Measurements from ENCODE around the gene CRABP1.

CRABP1 gene

DNA sequence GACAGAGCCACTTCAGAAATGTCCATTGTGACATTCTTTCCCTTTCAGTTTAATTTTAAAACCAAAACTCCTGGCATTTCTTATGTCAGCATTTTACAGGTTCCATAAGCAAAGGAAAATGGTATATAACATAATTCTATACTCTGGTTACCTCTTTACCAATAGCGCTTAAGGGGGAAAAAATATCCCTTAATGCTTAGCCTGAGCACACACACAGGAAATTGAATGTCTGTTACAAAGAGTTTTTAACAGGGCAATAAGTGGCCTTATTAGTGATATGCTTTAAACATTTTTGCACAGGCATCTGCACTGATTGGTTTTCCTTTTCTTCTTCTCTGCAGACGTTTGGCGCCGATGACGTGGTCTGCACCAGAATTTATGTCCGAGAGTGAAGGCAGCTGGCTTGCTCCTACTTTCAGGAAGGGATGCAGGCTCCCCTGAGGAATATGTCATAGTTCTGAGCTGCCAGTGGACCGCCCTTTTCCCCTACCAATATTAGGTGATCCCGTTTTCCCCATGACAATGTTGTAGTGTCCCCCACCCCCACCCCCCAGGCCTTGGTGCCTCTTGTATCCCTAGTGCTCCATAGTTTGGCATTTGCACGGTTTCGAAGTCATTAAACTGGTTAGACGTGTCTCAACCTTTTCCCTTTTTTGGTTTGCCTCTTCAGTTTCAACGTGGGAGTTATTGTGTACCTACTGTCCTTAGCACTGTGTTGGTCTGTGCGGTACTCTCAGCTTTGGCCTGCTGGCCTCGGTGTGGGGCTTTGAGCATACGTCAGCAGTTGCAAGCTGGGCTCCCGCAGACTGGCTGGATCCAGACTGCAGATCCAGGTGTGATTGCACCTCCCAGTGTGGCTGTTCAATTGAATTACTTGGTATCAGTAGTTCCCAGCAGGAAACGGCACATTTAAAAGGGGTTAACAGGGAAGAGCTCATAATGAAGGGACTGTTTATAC lies 7.7 kb downstream of the CRABP1 start:
- no peak for DNase-seq (ENCODE audit: low read depth)

DNA sequence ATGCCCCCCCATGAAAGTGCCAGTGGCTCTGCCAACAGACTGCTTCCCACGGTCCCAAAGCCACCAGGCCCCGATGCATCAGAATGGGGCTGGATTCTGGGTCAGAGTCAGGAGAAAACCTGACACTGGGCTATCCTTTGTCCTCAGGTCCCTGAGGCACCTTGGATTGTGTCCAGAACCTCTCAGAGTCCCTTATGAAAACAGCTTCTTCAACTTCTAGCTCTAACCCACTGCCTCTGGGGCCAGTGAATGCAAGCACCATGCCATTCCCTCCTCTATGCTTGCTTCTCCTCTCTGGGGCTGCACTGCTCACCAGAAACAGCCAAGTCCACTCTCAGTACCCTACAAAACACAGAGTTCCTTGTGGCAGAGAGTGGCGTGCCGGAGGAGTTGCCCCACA lies 9.9 kb downstream of the CRABP1 start:
- DNase-seq (ENCODE audit: low read depth) = no peak

DNA sequence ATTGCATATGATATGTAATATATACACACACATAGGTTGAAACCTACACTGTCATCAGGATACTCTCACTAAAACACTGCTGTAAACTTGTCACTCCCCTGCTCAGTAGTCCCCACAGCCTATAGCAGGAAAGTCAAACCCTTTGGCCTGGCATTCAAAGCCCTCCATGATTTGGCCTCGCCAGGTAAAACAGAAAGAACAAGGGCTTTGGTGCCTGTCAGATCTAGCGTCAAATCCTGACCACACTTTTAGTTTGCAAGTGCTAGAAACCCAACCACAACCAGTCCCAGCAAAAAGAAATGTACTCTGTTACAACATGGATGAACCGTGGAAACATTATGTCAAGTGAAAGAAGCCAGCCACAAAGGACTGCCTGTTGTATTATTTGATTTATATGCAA lies 11.4 kb downstream of the CRABP1 start:
- no peak for DNase-seq (ENCODE audit: low read depth)

DNA sequence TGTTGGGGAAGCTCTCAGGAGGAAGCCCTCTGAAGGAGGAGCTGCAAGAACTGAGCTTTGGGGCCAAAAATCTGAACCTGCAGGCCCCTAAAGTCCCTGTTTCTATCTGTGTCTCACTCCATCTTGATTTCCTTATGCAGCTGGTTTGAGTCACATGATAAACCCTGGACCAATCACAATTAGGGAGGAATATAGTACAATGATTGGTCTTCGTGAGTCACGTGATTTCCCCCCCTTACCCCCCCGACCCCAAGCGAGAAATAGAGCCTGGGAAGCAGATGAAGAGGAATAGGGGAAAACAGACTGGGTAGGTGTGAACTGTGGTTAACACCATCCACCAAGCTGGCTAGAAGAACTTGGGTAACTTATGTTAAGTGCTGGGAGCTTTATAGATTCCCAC lies 12.9 kb downstream of the CRABP1 start:
- DNase-seq (ENCODE audit: low read depth) = no peak

DNA sequence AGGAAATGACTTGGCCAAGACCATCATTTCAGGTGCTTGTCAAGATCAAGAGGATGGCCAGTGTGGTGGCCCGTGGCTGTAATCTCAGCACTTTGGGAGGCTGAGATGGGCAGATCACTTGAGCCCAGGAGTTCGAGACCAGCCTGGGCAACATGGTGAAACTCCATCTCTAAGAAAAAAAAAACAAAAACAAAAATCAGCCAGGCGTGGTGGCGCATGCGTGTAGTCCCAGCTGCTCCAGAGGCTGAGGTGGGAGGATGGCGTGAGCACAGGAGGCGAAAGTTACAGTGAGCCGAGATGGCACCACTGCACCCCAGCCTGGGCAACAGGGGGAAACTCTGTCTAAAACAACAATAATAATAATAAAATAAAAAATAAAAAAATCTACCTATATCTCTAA lies 15.0 kb downstream of the CRABP1 start:
- DNase-seq (ENCODE audit: low read depth) = no peak

DNA sequence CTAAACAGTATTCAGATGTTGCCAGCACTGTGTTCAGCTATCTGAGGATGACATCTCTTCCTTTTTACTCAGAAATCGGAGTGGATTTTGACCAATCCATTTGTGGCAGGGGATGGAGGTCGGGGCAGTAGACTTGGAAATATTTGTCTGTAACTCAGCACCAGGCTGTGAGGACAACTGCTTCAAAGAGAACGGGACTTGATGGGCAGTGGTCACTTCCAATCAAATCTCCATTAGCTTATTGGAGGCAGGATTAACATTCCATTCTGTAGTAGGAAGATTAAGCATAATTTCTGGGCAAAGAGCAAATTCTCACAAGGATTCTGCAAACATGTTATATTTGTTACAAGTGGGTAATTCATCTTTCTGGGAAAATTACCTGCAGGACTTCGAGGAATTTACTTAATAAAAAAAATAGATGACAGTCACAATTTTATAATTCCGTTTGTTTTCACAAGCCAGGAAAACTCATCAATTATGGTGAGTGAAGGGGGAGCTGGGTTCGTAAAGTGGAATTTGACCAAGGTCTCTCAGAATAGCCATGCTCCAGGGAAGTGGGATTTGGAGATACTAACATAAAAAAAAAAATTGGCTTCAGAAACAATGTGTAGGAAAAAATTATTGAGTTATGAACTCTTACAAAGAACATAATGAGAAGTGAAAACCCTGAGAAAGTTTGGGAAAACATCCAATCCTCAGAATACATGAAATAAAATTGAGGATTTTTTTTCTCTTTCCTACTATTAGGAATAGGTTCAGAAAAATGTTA lies 18.1 kb downstream of the CRABP1 start:
- DNase-seq (ENCODE audit: low read depth) = no peak

DNA sequence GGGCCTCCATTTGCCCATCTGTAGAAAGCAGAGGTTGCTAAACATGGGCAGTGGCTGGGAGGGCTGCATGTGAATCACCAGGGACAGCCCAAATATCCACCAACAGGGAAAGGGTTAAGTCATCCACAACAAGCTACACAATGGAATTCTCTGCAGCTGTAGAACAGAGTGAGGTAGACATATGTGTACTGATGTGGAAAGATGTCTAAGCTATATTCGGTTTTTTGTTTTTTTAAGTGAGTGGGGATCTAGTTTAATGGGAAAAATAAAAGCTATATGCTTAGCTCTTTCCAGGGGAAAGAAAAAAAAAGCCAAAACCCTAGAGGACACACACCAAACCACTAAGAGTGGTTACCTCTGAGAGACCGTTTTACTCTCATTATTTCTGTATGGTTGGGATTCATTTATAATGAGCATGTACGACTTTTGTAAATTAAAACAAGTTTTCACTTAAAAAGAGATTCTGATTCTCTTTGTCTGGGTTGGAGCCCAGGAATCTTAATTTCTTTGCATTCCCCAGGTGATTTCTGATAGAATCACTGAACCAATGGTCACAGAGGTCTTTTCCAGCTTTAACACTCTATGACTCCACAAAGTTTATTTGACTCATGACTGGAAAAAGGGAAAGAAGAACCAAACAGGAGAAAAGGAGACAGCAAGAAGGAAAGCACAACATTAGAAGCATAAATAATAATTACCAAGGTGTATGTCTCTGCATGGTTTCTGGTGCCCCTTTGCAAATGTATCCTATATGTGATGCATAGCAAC lies 19.1 kb downstream of the CRABP1 start:
- no peak for DNase-seq (ENCODE audit: low read depth)

DNA sequence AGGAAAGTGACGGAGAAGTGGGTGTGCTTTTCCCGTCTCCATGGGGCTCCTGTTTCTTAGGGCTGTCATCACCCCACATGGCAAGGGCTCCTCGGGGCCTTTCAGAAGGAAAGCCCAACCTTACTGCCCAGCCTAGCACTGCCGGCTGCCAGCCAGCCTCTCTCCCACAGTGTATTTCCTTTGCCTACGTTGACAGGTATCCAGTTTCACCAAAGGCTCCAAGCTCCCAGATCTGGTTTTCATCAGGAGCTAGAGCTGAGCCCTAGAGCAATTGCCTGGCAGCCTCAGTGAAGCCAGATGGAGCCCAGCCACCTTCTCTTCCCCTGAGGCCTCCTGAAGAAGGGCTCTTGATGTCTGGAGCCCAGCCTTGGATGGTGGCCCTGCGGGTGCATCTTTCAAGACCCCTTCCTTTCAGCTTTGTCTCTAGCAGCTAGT lies 20.2 kb downstream of the CRABP1 start:
- DNase-seq (ENCODE audit: low read depth) = no peak

DNA sequence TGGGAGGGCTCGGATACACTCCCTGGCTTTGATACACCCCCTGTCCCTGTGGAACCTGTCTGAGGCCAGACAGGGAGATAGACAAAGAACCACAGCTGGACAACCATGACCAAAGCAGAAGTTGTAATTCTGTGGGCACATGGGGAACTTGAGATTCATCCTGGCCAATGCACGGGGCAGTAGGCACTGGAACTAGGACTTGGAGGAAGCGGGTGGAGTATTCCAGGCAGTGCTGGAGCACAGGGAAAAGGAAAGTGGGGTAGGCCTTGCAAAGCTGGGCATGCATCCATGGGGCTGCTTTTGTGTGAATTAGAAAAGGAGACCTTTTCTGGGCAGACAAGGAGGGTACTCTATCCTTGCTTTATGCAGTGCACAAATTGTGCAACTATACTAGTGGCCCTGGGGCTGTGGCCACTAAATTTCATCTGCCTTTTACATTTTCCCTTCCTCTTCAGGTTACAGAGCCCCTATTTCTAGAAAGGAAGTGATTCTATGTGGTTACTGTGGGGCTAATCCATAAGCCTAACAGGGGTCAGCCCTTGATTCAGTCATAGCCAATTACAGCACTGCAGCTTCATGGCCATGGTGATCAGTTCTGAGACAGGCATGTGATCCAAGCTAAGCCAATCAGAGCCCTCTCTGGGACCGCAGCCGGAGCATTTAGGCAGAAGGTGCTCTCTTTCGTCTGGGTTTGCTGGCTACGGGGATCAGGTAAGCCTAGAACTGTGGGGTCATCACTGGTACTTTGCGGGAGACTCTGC lies 21.0 kb downstream of the CRABP1 start:
- no peak for DNase-seq (ENCODE audit: low read depth)

DNA sequence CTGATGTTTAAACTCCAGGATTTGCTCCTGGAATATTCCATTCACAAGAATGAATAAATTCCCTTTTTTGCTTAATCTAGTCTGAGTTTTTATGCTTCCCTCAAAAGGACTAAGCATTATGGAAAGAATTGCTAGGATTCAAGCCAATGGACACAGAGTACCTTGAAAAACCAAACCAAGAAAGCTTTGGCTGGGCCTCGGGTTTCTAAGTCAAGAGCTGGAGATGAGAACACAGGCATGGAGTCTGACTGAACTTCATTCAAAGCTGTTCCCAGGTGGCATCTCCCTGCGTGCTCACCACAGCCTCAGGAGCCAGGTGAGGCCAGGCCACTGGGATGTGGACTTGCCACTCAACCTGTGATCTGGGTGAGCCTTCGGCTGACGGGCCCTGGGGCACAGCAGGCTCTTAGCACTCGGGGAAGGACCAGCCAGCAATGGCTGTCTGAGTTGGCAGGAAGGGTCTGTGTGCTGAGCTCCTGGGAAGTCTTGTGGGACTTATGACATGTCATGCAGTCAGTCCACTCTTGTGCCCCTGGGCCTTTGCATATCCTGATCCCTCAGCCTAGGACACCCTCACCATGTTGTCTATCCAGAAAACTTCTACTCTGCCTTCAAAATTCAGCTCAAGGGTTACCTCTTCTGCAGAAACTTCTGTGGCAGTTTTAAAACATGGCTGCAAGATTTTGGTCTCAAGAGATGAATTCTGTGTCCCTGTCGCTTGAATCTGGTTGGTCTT lies 21.8 kb downstream of the CRABP1 start:
- DNase-seq (ENCODE audit: low read depth) = no peak

DNA sequence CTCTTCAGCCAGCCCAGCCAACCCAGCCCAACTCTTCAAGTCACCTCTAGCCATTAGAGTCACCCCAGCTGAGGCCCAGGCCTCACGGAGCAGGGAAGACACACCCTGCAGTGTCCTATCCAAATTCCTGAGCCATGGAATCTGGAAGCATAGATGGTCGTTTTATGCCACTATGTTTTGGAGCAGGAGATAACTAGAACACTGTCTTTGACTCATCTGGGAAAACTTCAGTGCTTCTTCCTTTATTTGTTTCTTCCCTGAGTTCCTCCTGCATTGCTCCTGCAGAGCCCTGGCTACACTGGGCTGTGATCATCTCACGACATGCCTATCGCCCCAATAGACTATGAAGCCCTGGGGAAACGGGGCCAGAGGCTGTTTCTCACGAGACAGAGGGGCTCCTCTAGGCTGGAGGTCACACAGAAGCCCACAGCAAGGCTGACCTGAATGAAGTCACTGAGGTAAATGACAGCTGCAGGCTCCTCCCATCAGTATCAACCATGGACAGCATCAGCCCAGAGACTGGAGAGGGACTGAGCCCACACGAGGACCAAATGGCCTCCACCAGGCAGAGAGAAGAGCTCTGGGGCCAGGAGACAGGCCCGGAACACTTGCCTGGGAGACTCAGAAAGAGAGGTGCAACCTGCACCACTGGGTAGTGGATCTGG lies 22.7 kb downstream of the CRABP1 start:
- DNase-seq (ENCODE audit: low read depth) = no peak

DNA sequence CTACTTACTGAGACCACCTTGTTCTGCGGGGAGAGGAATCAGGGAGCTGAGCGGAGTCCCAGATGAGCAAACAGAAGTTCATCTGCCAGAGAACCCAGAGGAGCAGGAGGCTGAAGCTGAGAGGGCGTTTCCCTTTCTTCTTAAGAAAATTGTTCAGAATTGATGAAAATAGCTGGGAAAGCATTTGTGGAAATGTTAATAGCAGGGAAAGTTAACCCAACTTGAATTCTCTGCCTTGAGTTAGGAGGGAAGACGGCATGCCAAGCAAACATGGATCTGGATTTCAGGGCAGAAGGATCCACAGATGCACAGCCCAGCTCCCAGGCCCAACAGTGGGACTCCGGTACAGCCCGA lies 23.2 kb downstream of the CRABP1 start:
- DNase-seq (ENCODE audit: low read depth) = no peak

DNA sequence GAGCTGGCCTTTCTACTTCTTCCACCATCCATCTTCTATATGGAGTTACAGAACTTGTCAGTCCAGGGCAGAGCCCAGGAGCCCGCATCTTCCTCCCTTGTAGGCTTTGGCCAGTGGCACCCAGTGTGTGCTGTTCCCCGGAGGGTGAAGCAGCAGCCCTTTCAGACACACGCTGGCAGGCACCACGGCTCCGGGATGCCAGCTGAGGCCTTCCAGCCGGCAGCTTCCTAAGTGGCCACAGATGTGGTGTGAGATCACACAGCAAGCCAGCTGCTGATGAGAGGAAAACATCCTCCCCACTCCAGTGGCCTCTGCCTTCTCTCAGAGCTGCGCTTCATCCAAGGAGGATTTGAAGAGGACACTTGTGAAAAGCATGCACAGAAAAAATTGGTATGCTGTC lies 24.1 kb downstream of the CRABP1 start:
- DNase-seq (ENCODE audit: low read depth) = no peak

DNA sequence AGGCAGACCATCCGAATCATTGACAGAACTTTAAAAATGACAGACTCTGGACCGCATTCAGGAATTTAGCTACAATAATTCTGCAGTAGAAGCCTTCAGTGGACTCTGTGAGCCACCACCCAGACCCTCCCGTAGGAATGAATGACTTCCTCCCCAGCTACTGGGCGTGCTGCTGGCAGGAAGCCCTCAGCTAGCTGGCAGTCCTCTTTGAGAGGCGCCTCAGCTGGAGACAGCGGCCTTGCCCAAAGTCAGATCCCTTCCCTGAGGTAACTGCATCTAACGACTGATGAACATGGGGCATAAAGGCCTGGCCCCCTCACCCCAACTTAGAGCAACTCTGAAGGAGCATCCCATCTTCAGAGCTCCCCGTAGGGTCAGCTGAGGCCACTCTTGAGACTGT lies 25.8 kb downstream of the CRABP1 start:
- DNase-seq (ENCODE audit: low read depth) = no peak

DNA sequence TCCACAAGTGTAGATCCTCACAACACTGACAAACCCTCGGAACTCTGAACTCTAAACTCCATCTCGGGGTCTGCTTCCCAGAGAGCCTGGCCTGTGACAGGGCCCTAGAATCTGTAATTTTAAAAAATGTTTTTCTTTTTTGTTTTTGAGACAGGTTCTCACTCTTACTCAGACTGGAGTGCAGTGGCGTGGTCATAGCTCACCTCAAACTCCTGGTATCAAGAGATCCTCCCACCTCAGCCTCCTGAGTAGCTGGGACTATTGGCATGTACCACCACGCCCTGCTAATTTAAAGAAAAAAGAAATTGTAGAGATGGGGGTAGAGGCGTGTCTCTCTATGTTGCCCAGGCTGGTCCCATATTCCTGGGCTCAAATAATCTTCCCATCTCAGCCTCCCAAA lies 26.2 kb downstream of the CRABP1 start:
- DNase-seq (ENCODE audit: low read depth) = no peak

DNA sequence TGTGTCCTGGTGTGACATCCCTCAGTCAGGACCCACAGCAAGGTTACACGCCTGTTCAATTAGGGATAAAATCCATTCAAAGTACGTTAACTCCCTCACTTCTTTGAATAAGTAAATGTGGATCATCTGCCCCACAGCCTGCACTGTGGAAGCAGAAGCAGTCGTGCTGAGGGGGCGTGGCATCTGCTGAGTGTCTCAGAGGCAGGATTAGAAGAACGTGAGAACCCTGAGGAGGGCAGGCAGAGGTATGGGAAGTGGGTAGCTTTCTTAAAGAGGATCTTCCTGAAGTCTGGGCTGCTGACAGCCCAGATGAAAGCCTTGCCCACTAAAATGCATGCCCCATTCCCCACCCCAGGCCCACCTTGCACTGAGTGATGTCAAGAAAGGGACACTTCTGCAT lies 28.5 kb downstream of the CRABP1 start:
- DNase-seq (ENCODE audit: low read depth) = no peak

DNA sequence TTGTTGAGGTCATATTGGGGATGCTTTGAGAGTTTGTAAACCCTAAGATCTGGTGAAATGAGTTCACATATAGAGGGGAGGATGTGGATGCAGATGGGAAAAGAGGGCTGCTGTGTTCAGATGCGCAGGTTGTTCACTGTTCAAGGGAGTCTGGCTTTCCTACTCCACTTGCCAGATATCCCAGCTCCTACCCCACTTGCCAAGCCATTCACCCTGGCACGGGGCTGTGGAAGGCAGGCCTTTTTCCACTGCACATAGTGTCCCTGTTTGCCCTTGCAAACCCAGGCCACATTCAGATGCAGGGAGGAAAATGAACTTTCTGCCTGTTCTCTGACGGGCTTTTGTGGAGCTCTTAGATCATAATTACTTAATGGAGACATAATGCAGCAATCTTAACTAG lies 29.0 kb downstream of the CRABP1 start:
- no peak for DNase-seq (ENCODE audit: low read depth)

DNA sequence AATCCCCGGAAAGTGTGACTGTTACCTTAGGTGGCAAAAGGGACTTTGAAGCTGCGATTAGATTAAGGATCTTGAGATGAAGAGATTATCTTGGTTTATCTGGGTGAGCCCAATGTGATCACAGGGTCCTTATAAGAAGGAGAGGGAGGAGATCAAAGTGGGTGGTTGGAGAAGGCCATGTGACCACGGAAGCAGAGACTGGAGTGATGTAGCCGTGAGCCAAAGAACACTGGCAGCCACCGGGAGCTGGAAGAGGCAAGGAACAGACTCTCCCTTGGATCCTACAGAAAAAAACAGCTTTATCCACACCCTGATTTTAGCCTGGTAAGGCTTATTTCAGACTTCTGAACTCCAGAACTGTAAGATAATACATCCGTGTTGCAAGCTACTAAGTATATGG lies 29.9 kb downstream of the CRABP1 start:
- DNase-seq (ENCODE audit: low read depth) = no peak

DNA sequence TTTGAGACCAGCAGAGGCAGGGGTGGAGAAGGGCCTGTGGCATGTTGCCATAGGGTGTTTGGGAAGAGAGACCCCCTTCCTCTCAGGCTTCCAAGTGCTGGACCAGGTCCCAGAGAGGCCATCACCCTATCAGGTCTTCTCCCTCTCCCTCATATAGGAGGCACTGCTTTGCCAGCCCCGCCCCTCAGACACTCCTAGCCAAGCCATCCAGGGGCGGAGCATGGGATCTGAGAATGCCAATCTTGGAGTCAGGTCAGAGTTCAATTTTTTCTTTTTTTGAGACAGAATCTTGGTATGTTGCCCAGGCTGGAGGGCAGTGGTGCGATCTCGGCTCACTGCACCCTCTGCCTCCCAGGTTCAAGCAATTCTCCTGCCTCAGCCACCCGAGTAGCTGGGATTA lies 32.7 kb downstream of the CRABP1 start:
- DNase-seq (ENCODE audit: low read depth) = no peak

Data from activated T-cell treated with anti-CD3 and anti-CD28 coated beads for 1 hour (primary cell).